GM21737 (cell line): Measurements from ENCODE around the gene CYLD.

Experiments
- ATAC-seq: cut with Tn5 transposase; IDR thresholded peaks from one replicate; pipeline ENCODE4 v1.9.1; 2021; ENCODE audit warnings: mild to moderate bottlenecking, moderate library complexity; ENCODE audit not compliant: unreplicated experiment

The CYLD gene

GRCh38 chr16:50737420-50737959 is 4.4 kb upstream of the CYLD start:
- ATAC-seq: no peak

- no peak for ATAC-seq
These were observed 2.9 kb upstream of the CYLD start for GRCh38 chr16:50739031-50739430.

- ATAC-seq: no peak
These were observed 1.1 kb upstream of the CYLD start for GRCh38 chr16:50740736-50741135.

- ATAC-seq: no peak
These were observed 583 bp upstream of the CYLD start for GRCh38 chr16:50741225-50741780.

GRCh38 chr16:50742576-50743200 is 802 bp downstream of the CYLD start:
- ATAC-seq: no peak

- no peak for ATAC-seq
These were observed 1.8 kb downstream of the CYLD start for GRCh38 chr16:50743581-50744225.

GRCh38 chr16:50744881-50745280 is 3.0 kb downstream of the CYLD start:
- ATAC-seq: no peak

- ATAC-seq: no peak
These were observed 4.1 kb downstream of the CYLD start for GRCh38 chr16:50745940-50746339.

GRCh38 chr16:50747207-50747956 is 5.5 kb downstream of the CYLD start:
- ATAC-seq: peak; percentile 44

- ATAC-seq: no peak
These were observed 9.6 kb downstream of the CYLD start for GRCh38 chr16:50751528-50751927.

GRCh38 chr16:50752471-50753235 is 10.8 kb downstream of the CYLD start:
- no peak for ATAC-seq

GRCh38 chr16:50756473-50756872 is 14.6 kb downstream of the CYLD start:
- ATAC-seq: no peak

- ATAC-seq: no peak
These were observed 19.4 kb downstream of the CYLD start for GRCh38 chr16:50761267-50761666.

GRCh38 chr16:50762241-50762640 is 20.4 kb downstream of the CYLD start:
- no peak for ATAC-seq

GRCh38 chr16:50763211-50763610 is 21.3 kb downstream of the CYLD start:
- ATAC-seq: no peak

- no peak for ATAC-seq
These were observed 23.4 kb downstream of the CYLD start for GRCh38 chr16:50765260-50765659.

- ATAC-seq: no peak
These were observed 24.0 kb downstream of the CYLD start for GRCh38 chr16:50765861-50766260.

GRCh38 chr16:50767197-50767596 is 25.3 kb downstream of the CYLD start:
- no peak for ATAC-seq

GRCh38 chr16:50771366-50771765 is 29.5 kb downstream of the CYLD start:
- ATAC-seq: no peak

GRCh38 chr16:50774405-50774804 is 32.5 kb downstream of the CYLD start:
- no peak for ATAC-seq

GRCh38 chr16:50774960-50775359 is 33.1 kb downstream of the CYLD start:
- ATAC-seq: no peak
